ENCODE measurements around the gene TNMD. TPM values are rescaled to one million over a fixed set of nuclear protein-coding genes. Genes with fewer than 3 reads are reported as not detected.

Gene TNMD
- total and polyA plus RNA-seq, 11 donors, result 0.08 to 1.5 (median 0.37) TPM; not detected in 5

GRCh38 chrX:100625985-100626491, 41.3 kb downstream of the TNMD start:
- ATAC-seq (no peak), DNase-seq (no peak)
- H3K27ac ChIP-seq, result no peak overlapping the region
- WGBS, 4 donors, result 80 to 90% (median 84%) methylated on average over 5 of the region's 5 CpGs
- peaks cover 0 to 37% (median 0%) of the 10 kb centered on the region in 9 donors for H3K27me3 ChIP-seq
- peaks cover 0 to 21% (median 0%) of the 10 kb centered on the region in 9 donors for H3K36me3 ChIP-seq
- intact Hi-C loops (cut with DNase I), result no loop called here
- TF ChIP-seq POLR2A (IDR thresholded peaks at IDR 0.05), result no peak
- no peaks in the 10 kb centered on the region for H3K9me3 ChIP-seq
- H3K4me1 ChIP-seq, result no peaks in the 10 kb centered on the region
- H3K4me3 ChIP-seq, result no peak overlapping the region

GRCh38 chrX:100635040-100635439, 50.3 kb downstream of the TNMD start:
- peaks cover 0 to 40% (median 0%) of the 10 kb centered on the region in 9 donors for H3K27me3 ChIP-seq
- intact Hi-C loops (cut with DNase I), result loop anchor here in 3 of 10 donors (5.0 to 10.0 kb wide), 2 partner anchors 120 to 188 kb away; no protein-coding TSS in a partner anchor
- DNase-seq, result no peak
- no peaks in the 10 kb centered on the region for H3K9me3 ChIP-seq
- no peak overlapping the region for H3K27ac ChIP-seq
- ATAC-seq, result no peak
- TF ChIP-seq POLR2A (IDR thresholded peaks at IDR 0.05), result no peak
- no peak for TF ChIP-seq CTCF (IDR thresholded peaks at IDR 0.05)
- H3K4me1 ChIP-seq, result peaks cover 0 to 4% (median 0%) of the 10 kb centered on the region in 12 donors
- H3K36me3 ChIP-seq, result peaks cover 0 to 36% (median 0%) of the 10 kb centered on the region in 9 donors
- WGBS, 4 donors, result 59 to 80% (median 72%) methylated on average over 5 of the region's 5 CpGs
- no peak overlapping the region for H3K4me3 ChIP-seq

GRCh38 chrX:100635989-100636320, 51.2 kb downstream of the TNMD start:
- Histone ChIP-seq H3K4me1 (peaks cover 0 to 4% (median 0%) of the 10 kb centered on the region in 12 donors), H3K4me3 (peak overlapping the region; percentile 46 to 82 (median 63)), H3K36me3 (peaks cover 0 to 28% (median 0%) of the 10 kb centered on the region in 9 donors), H3K27ac (peak overlapping the region in 8 of 12 donors; percentile 39 to 74 (median 63)), H3K27me3 (peaks cover 0 to 44% (median 0%) of the 10 kb centered on the region in 9 donors), H3K9me3 (no peaks in the 10 kb centered on the region)
- intact Hi-C loops (cut with DNase I), result loop anchor here in 3 of 10 donors (5.0 to 10.0 kb wide), 2 partner anchors 121 to 189 kb away; no protein-coding TSS in a partner anchor
- WGBS, 4 donors, result 23 to 40% (median 28%) methylated on average over 7 to 8 of the region's 8 CpGs
- ATAC-seq (peak in 3 of 4 donors; percentile 10 to 46 (median 15)), DNase-seq (no peak)
- no peak for TF ChIP-seq CTCF (IDR thresholded peaks at IDR 0.05)
- TF ChIP-seq POLR2A (IDR thresholded peaks at IDR 0.05), result no peak

GRCh38 chrX:100636321-100636991, 51.7 kb downstream of the TNMD start, which contains the start of gene TSPAN6:
TSS of gene TSPAN6 (minus strand) at chrX:100636806. CDS start at chrX:100636694, 112 bp downstream.
- H3K4me1 ChIP-seq, result peaks cover 0 to 4% (median 0%) of the 10 kb centered on the region in 12 donors
- DNase-seq, result peak; percentile 71 to 85 (median 77)
- H3K27ac ChIP-seq, result peak within 1 kb of the TSS in 9 of 12 donors; percentile 39 to 74 (median 62)
- H3K4me3 ChIP-seq, result peak within 1 kb of the TSS; percentile 46 to 82 (median 63)
- H3K9me3 ChIP-seq, result no peaks in the 10 kb centered on the region
- TF ChIP-seq CTCF (IDR thresholded peaks at IDR 0.05), result peak; percentile 16 to 64 (median 48)
- TF ChIP-seq POLR2A (IDR thresholded peaks at IDR 0.05), result no peak
- intact Hi-C loops (cut with DNase I), result loop anchor here in 3 of 10 donors (5.0 to 10.0 kb wide), 2 partner anchors 122 to 189 kb away; no protein-coding TSS in a partner anchor
- peaks cover 0 to 45% (median 0%) of the 10 kb centered on the region in 9 donors for H3K27me3 ChIP-seq
- peaks cover 0 to 23% (median 0%) of the 10 kb centered on the region in 9 donors for H3K36me3 ChIP-seq
- peak; percentile 97 to 99 (median 98) for ATAC-seq
- 2 to 27% (median 13%) methylated on average over 33 to 51 of the region's 51 CpGs for WGBS, 4 donors
